ENCODE data around the gene PLCH1. TPM values are rescaled to one million over a fixed set of nuclear protein-coding genes. Genes with fewer than 3 reads are reported as not detected.

The PLCH1 gene
- polyA plus RNA-seq, 1 donor = 0.32 TPM

DNA sequence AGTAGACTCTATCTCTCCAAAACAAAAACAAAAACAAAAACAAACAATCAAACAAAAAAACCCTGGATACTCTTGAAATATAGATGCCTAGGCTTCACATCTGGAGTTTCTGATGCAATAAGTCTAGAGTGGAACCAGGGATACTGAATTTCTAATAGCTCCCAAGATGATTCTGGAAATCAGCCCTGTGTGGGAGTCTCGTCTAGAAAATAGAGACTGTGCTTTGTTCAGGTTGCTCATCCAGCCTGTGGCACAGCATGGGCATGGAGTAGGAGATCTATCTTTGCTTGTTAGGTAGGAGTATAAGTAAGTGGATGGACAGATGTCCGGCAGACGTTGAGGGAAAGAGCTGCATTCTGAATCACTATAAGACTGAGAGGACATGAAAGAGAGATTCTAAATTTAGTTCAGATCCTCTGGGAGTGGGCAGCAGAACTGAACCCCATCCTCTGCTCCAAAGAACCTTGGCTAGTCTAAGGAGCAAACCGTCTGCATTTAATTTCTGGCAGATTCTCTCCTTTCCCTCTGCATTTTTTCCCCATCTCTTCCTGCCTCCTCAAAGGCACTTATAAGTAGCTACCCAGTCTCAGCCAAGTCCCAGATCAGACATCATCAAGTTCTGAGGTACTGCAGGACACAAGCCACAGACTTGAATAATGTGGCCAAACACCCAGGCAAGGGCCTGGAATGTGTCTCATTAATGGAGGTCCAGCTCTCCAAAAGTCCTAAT is 358.8 kb downstream of the PLCH1 start:
- DNase-seq (ENCODE audit: low read depth) = no peak

- no peak for DNase-seq (ENCODE audit: low read depth)
Measured at GRCh38 chr3:155382396-155383042, 362.4 kb downstream of the PLCH1 start.

DNA sequence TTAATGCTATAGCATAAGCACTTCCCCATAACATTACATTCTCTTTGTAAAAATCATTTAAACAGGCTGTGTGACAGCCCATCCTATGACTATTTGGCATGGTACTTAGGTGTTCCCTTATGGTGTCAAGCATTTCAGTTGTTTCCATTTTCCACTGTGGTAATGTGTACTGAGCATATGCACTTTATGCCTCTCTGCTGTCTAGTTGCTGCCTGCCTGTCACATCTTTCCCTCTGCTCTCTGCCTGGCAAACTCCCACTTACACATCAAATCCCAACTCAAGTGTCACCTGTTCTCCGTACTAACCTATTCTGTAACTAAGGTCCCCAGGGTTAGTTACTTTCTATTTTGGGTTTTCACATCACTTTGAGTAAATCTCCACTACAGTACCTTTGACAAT is 367.0 kb downstream of the PLCH1 start:
- no peak for DNase-seq (ENCODE audit: low read depth)

GRCh38 chr3:155377071-155377470 is 367.8 kb downstream of the PLCH1 start:
- no peak for DNase-seq (ENCODE audit: low read depth)

GRCh38 chr3:155372281-155372680 is 372.6 kb downstream of the PLCH1 start:
- no peak for DNase-seq (ENCODE audit: low read depth)

DNA sequence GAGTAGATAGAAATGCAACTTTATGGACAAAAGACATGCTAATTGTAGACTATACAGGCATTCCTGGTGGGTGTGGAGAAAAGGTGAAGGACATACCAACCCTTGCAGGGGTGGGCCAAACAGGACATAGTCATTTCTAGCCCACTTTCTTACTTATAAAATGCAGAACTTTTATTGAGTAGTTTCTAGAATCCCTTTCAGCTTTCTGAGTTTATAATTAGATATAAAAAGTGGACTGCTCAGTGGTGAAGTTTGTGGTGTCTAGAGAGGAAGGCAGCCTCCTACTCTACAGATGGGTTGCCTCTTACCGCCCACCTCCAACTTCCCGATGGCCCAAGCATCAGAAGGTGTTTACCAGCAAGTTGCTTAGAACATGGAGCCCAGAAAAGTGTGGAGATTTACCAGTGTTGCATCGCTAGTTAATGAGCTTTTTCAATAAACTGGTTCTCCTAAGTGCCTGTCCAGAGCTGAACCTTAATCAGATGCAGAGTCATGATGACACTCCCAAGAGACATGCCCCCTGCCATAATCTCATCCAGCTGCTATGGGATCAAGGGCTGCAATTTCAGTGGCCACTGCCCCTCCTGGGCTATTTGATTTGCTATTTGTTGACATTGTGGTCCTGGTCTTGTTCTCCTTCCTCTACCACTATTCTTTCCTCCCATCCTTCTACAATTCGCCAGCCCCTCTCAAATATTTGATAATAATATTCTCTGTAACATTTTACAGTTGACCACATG is 373.9 kb downstream of the PLCH1 start:
- DNase-seq (ENCODE audit: low read depth) = no peak

GRCh38 chr3:155370198-155370597 is 374.7 kb downstream of the PLCH1 start:
- no peak for DNase-seq (ENCODE audit: low read depth)

- no peak for DNase-seq (ENCODE audit: low read depth)
Measured at GRCh38 chr3:155369735-155370134, 375.1 kb downstream of the PLCH1 start.

GRCh38 chr3:155369244-155369643 is 375.6 kb downstream of the PLCH1 start:
- DNase-seq (ENCODE audit: low read depth) = no peak

- DNase-seq (ENCODE audit: low read depth) = no peak
Measured at GRCh38 chr3:155368786-155369185, 376.1 kb downstream of the PLCH1 start.

GRCh38 chr3:155367506-155367905 is 377.4 kb downstream of the PLCH1 start:
- no peak for DNase-seq (ENCODE audit: low read depth)

DNA sequence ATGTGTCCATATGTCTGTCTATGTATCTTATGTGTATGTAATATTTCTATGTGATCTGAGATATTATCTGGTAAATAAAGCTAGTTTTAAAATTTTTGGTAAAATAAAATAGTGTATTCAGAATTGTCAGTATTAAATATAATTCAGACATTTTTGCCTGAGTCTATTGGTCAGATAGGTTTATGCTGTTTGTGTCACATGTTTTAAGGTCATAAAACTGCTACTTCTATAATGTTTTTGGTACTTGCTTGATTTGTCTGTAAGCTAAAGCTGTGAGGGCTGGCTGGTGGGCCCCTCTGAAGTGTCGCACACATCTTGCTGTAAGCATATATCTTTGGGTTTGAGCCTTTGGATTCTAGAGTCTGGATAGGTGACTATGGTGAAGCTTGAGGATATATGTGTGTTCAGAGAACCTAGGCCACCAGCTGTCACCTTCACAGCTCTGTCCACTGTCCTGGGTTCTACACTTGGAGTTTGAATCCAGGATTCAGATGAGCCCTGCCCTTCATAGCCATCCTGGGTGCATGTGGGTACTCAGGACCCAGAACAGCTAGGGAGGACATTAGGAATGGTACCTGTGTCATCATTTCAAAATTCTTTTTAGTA is 379.6 kb downstream of the PLCH1 start:
- DNase-seq (ENCODE audit: low read depth) = no peak

DNA sequence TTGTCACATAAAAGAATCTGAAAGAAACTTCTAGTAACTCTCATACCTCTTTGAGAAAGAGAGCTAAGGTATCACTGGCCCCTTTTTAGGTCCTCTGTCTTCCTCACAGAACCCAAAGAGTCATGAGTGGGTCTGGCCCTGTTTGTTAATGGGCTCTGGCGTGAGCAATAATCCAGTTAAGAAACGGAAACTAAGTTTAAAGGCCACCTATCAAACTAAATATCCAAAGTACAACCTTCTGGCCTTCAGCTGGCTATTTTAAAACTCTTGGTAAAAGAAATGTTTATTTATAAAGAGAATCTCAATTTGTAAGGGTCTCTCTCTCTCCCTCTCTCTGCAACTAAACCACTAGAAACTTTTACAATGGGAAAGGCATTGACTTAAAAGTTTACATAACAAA is 380.4 kb downstream of the PLCH1 start:
- no peak for DNase-seq (ENCODE audit: low read depth)

GRCh38 chr3:155363690-155364070 is 381.2 kb downstream of the PLCH1 start:
- DNase-seq (ENCODE audit: low read depth) = no peak

DNA sequence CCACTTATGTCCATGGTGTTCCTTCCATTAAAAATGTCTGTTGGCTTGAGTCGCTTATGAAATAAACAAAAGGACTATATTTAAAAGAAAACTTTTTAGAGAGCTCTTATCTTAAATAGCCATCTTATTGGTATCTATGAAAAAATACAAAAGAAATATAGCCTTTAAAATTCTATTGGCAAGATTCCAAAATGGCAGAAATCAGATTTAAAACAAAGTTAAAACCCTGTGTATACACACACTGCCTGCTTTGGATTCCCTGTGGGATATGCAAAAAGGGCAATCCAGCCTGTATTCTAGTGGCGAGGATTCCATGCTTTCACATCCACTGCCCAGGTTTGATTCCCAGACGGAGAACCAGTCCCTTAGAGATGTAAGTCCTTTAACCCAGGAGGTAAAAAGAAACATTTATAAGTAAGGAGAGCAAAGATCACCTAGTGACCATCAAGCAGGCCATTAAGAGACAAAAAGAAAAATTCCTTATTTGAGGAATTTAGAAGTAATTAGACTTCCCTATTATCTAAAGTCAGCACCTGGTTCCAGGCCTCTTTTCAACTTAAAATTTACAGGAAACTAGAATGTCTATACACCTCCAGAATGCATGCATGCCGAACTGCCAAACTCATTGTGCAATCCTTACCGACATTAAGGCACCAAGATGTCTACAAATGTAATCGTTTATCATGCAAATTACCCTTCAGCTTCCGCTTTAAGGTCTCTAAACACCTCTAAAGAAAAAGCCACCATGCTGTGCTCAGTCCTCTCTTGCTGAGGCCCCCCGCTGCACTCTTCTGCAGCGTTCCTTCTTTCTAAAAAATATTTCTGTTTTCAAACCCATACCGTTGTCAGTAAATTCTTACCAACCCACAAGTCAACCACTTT is 381.8 kb downstream of the PLCH1 start:
- DNase-seq (ENCODE audit: low read depth) = no peak

- DNase-seq (ENCODE audit: low read depth) = no peak
Measured at GRCh38 chr3:155360281-155360680, 384.6 kb downstream of the PLCH1 start.

- DNase-seq (ENCODE audit: low read depth) = no peak
Measured at GRCh38 chr3:155356594-155357370, 388.1 kb downstream of the PLCH1 start.

- no peak for DNase-seq (ENCODE audit: low read depth)
Measured at GRCh38 chr3:155354658-155355057, 390.2 kb downstream of the PLCH1 start.

GRCh38 chr3:155352900-155353490 is 391.9 kb downstream of the PLCH1 start:
- DNase-seq (ENCODE audit: low read depth) = no peak

GRCh38 chr3:155350571-155350970 is 394.3 kb downstream of the PLCH1 start:
- no peak for DNase-seq (ENCODE audit: low read depth)

All from forelimb muscle (tissue), 1 donor.